ENCODE results near the gene WDR26. TPM values are rescaled to one million over a fixed set of nuclear protein-coding genes. Genes with fewer than 3 reads are reported as not detected.

The WDR26 gene
- total and polyA plus RNA-seq, 9 of the 15 experiments (the other 6 are each of a cell fraction or from before 2014, with no cell fraction given) = 11.5 to 66.0 (median 39.8) TPM

DNA sequence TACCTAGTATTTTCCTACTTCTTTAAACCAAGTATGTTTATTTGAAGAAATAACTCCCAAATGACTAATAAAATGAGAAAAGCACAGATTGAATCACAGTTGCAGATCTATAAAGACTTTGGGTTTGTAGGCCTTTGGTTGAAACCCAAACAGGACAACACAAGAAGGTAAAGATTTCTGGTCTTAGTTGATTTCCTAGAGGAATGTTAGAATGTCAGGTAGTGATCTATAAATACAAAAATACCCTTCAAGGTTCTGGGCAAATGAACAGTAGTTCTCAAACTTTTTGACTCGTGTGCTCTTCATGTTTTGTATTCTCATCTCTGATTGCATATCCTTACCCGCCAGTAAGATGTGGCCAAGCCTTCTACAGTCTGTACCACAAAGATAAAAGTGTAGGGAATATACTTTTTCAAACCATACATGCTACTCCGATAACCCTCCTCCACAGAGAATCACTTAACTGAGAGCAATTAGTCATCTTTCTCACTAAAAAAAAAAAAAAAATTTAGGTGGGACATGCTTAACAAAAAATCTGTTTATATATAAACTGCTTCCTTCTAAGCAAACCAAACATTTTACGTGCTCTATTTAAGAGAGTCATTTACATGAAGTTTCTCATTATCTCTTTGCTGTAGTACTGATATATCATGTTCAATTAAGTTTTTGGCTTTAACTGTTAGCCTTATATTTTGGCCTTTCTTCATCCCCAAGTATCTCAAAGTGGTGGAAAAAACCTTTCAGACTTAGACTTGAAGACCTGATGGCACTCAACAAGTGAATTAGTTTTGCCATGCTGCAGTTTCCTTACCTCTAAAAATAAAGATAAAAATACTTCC, 42.0 kb downstream of the WDR26 start (continued):
- TF ChIP-seq PRDM10 (IDR thresholded peaks at IDR 0.05; ENCODE audit: partially characterized antibody) = peak; percentile 91
- TF ChIP-seq FOXK2 (conservative IDR thresholded peaks at IDR 0.05 in 1 of 2, IDR thresholded peaks at IDR 0.05 in 1 of 2; ENCODE audit: low read depth in 2 of 2) = peak; percentile 32 to 61; a peak in 1 of 4 replicates
- TF ChIP-seq E2F6 (IDR thresholded peaks at IDR 0.05; ENCODE audit: borderline replicate concordance in 1 of 2, extremely low read depth in 1 of 2, insufficient read depth in 1 of 2, insufficient read length in 1 of 2, low read depth in 1 of 2, low read length in 1 of 2, poor library complexity in 1 of 2, severe bottlenecking in 1 of 2) = peak in 1 of 2 experiments; percentile 28
- TF ChIP-seq CBX2 (IDR thresholded peaks at IDR 0.05; ENCODE audit: insufficient read depth, low read length, poor library complexity, severe bottlenecking) = no peak
- peak; percentile 97 to 98 for TF ChIP-seq KDM1A (IDR thresholded peaks at IDR 0.05)
- peak; percentile 49; the same call in 1 of the 2 replicates for TF ChIP-seq ATF7 (IDR thresholded peaks at IDR 0.05)
- TF ChIP-seq ID3 (CRISPR knock-in tag; IDR thresholded peaks at IDR 0.05) = no peak
- TF ChIP-seq ID3 (tag; IDR thresholded peaks at IDR 0.05) = peak; percentile 52; the same call in 1 of the 2 replicates

Data from K562 (cell line).